IPS DF 6.9 (cell line): ENCODE data around the gene HOXD1.

Experiments used
- DNase-seq: peaks from one replicate; pipeline ENCODE4 v3.0.0-alpha.2; 2013; ENCODE audit warnings: low read depth, low spot score
- H3K27ac ChIP-seq: one replicate; pipeline ENCODE4 v1.5.1; 2013; ENCODE audit warnings: low read length, control low read depth
- H3K27me3 ChIP-seq: 2 replicates; pipeline ENCODE4 v1.6.1; 2013; ENCODE audit warnings: mild to moderate bottlenecking, low read length; ENCODE audit not compliant: control insufficient read depth, insufficient read depth
- H3K36me3 ChIP-seq: 2 replicates; pipeline ENCODE4 v1.6.1; 2013; ENCODE audit warnings: low read length; ENCODE audit not compliant: control insufficient read depth, insufficient read depth
- H3K4me1 ChIP-seq: 2 replicates; pipeline ENCODE4 v1.6.1; 2013; ENCODE audit warnings: low read length; ENCODE audit not compliant: control insufficient read depth, insufficient read depth
- H3K4me3 ChIP-seq: 2 replicates; pipeline ENCODE4 v1.5.1; 2013; ENCODE audit warnings: mild to moderate bottlenecking, low read length
- H3K9me3 ChIP-seq: 2 replicates; pipeline ENCODE4 v1.6.1; 2013; ENCODE audit warnings: low read length, inconsistent platforms; ENCODE audit not compliant: control insufficient read depth, insufficient read depth
- WGBS: extraction: QIAGEN DNeasy Blood & Tissue Kit; methylation state at CpG from one replicate; pipeline ENCODE4 v1.1.7; 2013; ENCODE audit warnings: mixed read lengths, missing lambda C conversion rate; ENCODE audit not compliant: insufficient read length, insufficient coverage; 5-methylcytosine and 5-hydroxymethylcytosine counted together

Gene HOXD1

DNA sequence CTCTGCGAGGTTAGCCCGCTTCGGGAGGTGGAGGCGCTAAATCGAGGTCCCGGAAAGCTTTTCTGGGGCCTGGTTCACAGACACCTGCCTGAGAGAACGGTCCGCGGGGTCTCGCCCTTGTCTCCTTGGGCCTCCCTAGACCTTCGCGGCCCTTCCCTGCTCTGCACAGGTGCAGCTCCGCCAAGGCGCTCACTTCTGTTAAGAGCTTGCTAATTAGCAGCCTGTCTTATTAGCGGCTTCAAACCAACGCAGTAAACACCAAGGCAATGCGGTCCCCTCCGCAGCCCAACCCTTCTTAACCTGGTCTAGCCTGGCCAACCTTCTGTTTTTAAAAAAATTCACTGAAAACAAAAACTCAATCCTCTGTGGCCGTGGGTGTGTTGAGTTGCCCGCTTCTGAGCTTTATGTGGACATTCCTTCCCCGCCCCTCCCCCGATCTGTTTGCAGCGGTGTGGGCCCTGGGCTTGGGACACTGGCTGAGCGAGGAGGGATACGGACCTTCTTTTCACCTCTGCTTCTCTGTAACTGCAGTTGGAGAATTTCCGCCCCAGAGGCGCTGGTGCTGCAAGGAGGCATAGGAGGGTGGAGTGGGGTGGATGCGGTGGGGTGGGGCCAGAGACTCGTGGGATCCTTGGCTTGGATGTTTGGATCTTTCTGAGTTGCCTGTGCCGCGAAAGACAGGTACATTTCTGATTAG, 40.5 kb upstream of the HOXD1 start:
- no peak overlapping the region for H3K27ac ChIP-seq
- peaks cover 94% of the 10 kb centered on the region for H3K27me3 ChIP-seq
- WGBS = no CpG with 5 or more reads among the region's 31 CpGs
- no peak for DNase-seq
- no peak overlapping the region for H3K4me3 ChIP-seq
- no peaks in the 10 kb centered on the region for H3K9me3 ChIP-seq
- no peaks in the 10 kb centered on the region for H3K4me1 ChIP-seq
- H3K36me3 ChIP-seq = no peaks in the 10 kb centered on the region

DNA sequence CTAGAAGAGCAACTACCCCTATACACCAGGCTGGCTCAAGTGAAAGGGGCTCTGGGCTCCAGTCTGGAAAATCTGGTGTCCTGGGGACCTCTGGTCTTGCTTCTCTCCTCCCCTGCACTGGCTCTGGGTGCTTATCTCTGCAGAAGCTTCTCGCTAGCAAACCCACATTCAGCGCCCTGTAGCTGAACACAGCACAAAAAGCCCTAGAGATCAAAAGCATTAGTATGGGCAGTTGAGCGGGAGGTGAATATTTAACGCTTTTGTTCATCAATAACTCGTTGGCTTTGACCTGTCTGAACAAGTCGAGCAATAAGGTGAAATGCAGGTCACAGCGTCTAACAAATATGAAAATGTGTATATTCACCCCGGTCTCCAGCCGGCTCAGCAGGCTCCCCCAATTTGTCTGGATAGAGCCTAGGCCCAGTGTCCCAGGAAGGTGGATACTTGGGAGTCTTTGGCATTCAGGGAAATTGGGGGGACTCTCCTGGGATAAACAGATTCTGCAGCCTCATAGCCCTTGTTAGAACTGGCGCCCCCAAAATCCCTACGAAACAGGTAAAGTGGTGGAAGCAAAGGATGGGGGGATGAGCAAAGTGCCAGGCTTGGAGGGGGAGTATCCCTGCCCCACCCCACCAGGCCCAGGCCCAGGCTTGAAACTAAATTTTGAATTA, 39.6 kb upstream of the HOXD1 start:
- H3K36me3 ChIP-seq = no peaks in the 10 kb centered on the region
- peaks cover 94% of the 10 kb centered on the region for H3K27me3 ChIP-seq
- H3K27ac ChIP-seq = no peak overlapping the region
- no peaks in the 10 kb centered on the region for H3K4me1 ChIP-seq
- no peak overlapping the region for H3K4me3 ChIP-seq
- DNase-seq = no peak
- H3K9me3 ChIP-seq = no peaks in the 10 kb centered on the region
- no CpG with 5 or more reads among the region's 11 CpGs for WGBS

DNA sequence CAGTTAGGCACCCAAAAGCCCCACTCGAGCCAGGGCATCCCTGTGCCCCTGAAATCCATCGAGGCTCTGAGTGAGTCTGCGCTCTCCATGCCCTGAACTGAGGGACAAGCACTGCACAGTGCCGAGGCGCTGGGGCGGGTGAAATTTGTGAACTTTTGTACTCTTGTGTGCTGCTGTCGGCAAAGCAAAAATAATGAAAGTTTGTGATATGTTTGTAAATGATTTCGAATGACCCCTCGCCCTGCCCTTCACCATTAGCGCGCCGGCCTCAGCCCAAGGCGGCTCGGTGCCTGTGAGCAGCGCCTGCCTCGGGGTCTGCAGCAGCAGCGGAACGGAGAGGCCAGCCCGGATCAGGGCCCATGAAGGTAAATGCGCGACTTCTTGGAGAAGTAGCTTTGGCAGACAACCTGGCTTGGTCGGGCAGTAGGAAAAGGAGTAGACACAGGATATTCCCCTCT, 39.0 kb upstream of the HOXD1 start:
- H3K9me3 ChIP-seq = no peaks in the 10 kb centered on the region
- H3K4me3 ChIP-seq = no peak overlapping the region
- no peak overlapping the region for H3K27ac ChIP-seq
- H3K27me3 ChIP-seq = peaks cover 96% of the 10 kb centered on the region
- DNase-seq = no peak
- H3K4me1 ChIP-seq = no peaks in the 10 kb centered on the region
- no peaks in the 10 kb centered on the region for H3K36me3 ChIP-seq
- no CpG with 5 or more reads among the region's 22 CpGs for WGBS

DNA sequence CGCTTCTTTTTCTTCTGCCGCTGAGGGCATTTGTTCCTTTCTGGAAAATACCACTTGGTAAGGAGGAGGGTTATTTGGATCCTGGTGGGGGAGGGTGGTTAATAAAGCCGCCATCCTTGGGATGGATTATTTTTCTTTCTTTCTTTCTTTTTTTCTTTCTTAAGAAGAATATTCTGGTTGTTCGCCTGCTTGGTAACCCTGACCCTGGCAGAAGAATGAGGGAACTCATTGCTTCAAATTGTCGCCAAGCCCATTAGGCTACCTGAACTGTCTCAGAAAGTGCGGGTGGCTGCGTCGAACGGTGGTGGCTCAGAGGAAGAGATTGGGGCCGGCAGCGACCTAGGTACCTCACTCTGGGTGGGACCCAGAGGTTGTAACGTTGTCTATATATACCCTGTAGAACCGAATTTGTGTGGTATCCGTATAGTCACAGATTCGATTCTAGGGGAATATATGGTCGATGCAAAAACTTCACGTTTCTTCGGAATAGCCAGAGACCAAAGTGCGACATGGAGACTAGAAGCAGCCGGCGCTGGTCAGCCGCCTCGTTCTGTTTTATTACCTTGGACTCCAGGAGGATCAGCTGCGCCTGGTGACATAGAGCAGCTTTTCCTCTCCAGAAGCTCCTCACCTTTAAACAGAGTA, 38.4 kb upstream of the HOXD1 start:
- no peak overlapping the region for H3K27ac ChIP-seq
- no peak for DNase-seq
- H3K9me3 ChIP-seq = no peaks in the 10 kb centered on the region
- H3K4me3 ChIP-seq = no peak overlapping the region
- H3K36me3 ChIP-seq = no peaks in the 10 kb centered on the region
- H3K4me1 ChIP-seq = no peaks in the 10 kb centered on the region; the same call in 1 of the 2 replicates
- peaks cover 97% of the 10 kb centered on the region for H3K27me3 ChIP-seq
- WGBS = no CpG with 5 or more reads among the region's 24 CpGs

DNA sequence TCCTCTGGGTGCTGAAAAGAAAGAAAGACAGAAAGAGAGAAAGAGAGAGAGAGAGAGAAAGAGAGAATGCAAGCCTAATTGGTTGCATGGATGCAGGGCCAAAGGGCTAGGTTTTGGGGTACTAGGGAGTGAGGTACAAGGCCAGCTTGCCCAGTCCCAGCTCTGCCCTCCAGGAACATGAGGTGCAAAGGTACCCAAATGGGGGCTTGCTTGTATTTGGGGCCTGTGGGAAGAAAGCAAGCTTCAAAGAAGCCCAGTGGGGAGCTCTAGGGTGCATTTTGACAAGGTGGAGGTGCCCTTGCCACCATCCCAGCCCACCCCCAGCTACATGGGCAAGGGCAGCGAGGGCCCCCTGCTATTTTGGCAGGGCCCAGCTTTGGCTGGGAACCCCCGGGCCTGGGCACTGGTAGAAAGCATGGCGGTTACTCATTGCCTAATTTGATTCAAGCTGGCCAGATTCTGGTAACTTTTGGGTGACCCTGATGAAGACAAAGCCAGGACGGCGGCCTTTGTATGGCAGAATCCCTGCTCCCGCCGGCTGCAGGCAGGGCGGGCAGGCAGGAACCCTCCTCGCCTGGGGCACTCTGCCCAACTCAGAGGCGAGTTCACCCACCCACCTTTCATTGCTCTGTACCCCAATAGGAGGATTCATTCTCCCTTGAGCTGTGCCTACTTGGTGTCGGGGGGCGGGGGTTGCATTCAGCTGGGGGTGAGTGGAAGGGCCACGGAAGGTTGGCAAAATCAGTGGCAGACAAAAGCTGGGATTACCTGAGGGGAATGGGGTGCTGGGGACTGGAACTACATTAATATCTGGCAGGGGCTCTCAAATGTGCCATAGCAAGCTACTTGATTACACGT, 37.7 kb upstream of the HOXD1 start:
- Histone ChIP-seq H3K4me3 (no peak overlapping the region), H3K36me3 (no peaks in the 10 kb centered on the region), H3K27ac (no peak overlapping the region), H3K27me3 (peaks cover 97% of the 10 kb centered on the region), H3K4me1 (no peaks in the 10 kb centered on the region; the same call in 1 of the 2 replicates), H3K9me3 (no peaks in the 10 kb centered on the region)
- DNase-seq = no peak
- no CpG with 5 or more reads among the region's 14 CpGs for WGBS

DNA sequence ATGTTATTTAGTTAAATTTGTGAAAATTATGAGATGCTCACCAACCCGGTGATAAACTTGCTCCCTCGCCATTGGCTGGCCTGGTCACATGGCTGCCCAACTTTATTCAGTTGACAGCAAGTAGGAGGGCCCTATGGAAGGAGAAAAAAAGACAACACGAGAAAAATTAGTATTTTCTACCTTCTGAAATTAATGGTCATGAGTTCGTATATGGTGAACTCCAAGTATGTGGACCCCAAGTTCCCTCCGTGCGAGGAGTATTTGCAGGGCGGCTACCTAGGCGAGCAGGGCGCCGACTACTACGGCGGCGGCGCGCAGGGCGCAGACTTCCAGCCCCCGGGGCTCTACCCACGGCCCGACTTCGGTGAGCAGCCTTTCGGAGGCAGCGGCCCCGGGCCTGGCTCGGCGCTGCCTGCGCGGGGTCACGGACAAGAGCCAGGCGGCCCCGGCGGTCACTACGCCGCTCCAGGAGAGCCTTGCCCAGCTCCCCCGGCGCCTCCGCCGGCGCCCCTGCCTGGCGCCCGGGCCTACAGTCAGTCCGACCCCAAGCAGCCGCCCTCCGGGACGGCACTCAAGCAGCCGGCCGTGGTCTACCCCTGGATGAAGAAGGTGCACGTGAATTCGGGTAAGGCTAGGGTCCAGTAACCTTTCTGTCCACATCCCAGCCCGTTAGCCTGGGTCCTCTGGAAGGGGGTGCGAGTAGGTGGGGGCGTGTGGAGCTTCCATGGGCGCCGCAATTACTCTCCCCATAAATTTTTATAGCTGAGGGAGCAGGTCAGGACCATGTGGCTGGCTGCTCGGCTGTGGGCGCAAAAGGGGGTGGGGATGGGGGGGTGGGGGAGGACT, 36.8 kb upstream of the HOXD1 start, which contains the start of gene HOXD4:
HOXD4 (plus strand) TSS at position 109 of the 846 bp plus-strand sequence; CDS start at position 193, 84 bp downstream.
- H3K4me1 ChIP-seq = no peaks in the 10 kb centered on the region; the same call in 1 of the 2 replicates
- no peak for DNase-seq
- H3K27me3 ChIP-seq = peaks cover 97% of the 10 kb centered on the region
- no peaks in the 10 kb centered on the region for H3K9me3 ChIP-seq
- H3K27ac ChIP-seq = no peak within 1 kb of the TSS
- H3K4me3 ChIP-seq = no peak within 1 kb of the TSS
- no peaks in the 10 kb centered on the region for H3K36me3 ChIP-seq
- WGBS = no CpG with 5 or more reads among the region's 55 CpGs

DNA sequence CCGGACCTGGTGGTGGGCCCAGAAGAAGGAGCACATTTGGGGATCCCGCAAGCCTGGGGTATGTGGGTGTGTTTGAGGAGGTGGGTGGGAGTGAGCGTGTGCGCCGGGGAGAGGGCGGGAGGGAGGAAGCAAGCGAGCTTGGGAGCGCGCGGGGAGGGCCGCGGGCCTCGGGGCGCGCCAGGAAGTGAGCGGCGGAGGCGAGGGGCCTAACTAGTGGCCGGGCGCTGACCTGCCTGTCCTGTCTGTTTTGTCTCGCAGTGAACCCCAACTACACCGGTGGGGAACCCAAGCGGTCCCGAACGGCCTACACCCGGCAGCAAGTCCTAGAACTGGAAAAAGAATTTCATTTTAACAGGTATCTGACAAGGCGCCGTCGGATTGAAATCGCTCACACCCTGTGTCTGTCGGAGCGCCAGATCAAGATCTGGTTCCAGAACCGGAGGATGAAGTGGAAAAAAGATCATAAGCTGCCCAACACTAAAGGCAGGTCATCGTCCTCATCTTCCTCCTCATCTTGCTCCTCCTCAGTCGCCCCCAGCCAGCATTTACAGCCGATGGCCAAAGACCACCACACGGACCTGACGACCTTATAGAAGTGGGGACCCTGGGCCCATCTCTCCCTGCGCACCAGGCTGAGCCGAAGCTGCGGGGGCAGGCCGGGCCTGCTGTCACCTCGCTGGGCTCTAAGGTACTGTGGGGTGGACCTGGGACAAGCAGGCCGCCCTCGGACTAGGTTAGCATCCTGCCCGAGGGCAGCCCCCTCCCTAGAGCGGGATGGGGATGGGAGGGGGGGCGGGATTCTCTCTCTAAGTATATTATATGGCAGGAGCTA, 35.9 kb upstream of the HOXD1 start:
- H3K9me3 ChIP-seq = no peaks in the 10 kb centered on the region
- H3K4me3 ChIP-seq = no peak overlapping the region
- H3K27ac ChIP-seq = no peak overlapping the region
- peaks cover 97% of the 10 kb centered on the region for H3K27me3 ChIP-seq
- no peak for DNase-seq
- no peaks in the 10 kb centered on the region for H3K36me3 ChIP-seq
- peaks cover under 1% of the 10 kb centered on the region for H3K4me1 ChIP-seq
- no CpG with 5 or more reads among the region's 48 CpGs for WGBS

DNA sequence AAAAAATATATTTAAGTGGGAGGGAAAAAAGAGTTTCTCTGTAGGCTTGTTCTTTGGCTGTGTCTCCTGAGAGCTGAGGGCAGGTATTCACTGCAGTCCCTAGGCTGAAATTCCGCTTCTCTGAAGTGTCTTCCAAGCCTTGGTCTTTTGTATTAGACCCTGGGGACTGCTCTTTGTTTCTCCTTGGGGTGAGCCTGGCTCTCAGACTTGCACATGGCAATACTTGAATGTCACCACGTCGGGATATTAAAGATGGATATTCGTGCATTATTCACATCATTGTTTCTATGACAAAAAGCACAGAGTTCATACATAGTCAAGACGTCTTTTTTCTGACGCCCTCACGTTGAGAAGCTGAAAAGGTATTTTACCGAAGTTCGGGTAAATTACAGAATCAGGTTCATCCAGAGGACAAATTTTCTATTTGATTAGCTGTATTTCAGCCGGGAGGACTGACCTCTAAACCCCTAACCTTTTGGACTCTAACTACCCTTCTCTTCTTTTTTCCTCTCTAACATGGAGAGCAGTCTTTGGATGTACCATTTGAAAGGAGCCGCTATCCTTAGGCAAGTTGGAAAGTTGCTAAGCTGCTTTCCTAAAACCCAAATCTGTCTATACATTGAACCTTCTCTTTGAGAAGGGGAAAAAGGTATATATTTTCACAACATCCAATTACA, 33.8 kb upstream of the HOXD1 start:
- no peak overlapping the region for H3K4me3 ChIP-seq
- peaks cover 97% of the 10 kb centered on the region for H3K27me3 ChIP-seq
- peaks cover 1% of the 10 kb centered on the region for H3K4me1 ChIP-seq
- WGBS = no CpG with 5 or more reads among the region's 11 CpGs
- H3K36me3 ChIP-seq = no peaks in the 10 kb centered on the region
- H3K27ac ChIP-seq = no peak overlapping the region
- no peak for DNase-seq
- no peaks in the 10 kb centered on the region for H3K9me3 ChIP-seq
